Esophagus squamous epithelium (tissue), 4 donors: ENCODE results near the gene FGD6.

Experiments
- POLR2A ChIP-seq, 4 donors: fragments of 450-650 bp; IDR thresholded peaks; one replicate each; pipeline ENCODE4 v1.6.1; 2017; ENCODE audit warnings: antibody characterized with exemption in 4 of 4, mild to moderate bottlenecking in 4 of 4, moderate library complexity in 3 of 4
- TF ChIP-seq, protein P1 (sequence below), 6 experiments: fragments of 450-650 bp in 4 of 6; fragments of 200-600 bp in 2 of 6; sonication (generic) in 2 of 6; IDR thresholded peaks; one replicate each; pipeline ENCODE4 v1.5.1; 2016 to 2019; ENCODE audit warnings: antibody characterized with exemption in 6 of 6, mild to moderate bottlenecking in 4 of 6, moderate library complexity in 4 of 6

DNA sequence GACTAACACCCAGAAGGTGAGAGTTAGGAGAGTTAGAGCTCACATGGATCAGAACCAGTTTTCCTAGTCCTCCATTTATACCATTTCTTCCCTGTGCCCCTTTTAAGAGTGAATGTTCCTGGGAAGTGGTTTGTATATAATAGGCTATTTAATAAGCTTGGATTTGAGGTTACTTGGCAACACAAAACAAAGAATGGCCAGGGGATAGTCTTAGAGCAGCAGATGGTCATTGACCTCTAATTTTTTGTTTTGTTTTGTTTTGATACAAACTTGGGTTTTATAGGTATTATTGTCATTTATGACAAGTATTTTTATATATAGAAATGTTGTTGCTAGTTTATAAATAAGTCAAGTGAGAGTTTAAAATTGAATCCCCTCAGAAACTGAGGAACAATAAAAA is 36.1 kb upstream of the FGD6 start:
- TF ChIP-seq, protein P1, sequence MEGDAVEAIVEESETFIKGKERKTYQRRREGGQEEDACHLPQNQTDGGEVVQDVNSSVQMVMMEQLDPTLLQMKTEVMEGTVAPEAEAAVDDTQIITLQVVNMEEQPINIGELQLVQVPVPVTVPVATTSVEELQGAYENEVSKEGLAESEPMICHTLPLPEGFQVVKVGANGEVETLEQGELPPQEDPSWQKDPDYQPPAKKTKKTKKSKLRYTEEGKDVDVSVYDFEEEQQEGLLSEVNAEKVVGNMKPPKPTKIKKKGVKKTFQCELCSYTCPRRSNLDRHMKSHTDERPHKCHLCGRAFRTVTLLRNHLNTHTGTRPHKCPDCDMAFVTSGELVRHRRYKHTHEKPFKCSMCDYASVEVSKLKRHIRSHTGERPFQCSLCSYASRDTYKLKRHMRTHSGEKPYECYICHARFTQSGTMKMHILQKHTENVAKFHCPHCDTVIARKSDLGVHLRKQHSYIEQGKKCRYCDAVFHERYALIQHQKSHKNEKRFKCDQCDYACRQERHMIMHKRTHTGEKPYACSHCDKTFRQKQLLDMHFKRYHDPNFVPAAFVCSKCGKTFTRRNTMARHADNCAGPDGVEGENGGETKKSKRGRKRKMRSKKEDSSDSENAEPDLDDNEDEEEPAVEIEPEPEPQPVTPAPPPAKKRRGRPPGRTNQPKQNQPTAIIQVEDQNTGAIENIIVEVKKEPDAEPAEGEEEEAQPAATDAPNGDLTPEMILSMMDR (IDR thresholded peaks at IDR 0.05), result no peak
- TF ChIP-seq POLR2A (IDR thresholded peaks at IDR 0.05), result no peak
